ENCODE measurements around the gene DGKD. TPM values are rescaled to one million over a fixed set of nuclear protein-coding genes. Genes with fewer than 3 reads are reported as not detected.

DGKD gene
- total RNA-seq, 6 experiments from 2014 or later = 6.5 to 16.6 (median 14.2) TPM

DNA sequence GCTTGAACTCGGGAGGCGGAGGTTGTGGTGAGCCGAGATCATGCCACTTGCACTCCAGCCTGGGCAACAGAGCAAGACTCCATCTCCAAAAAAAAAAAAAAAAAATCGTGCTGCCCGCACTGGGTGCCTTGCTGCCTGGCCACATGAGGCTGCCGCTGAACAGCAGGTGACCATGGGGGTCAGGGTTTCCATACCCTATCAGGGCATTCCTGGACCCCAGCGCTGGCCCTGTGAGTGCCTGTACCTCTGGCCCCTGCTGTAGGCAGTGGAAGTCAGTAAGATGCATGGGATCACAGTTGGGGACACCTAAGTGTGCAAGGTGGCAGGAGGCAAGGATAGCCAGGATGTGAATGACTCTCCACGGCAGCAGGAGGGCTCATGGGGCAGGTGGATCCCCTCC lies 27.8 kb upstream of the DGKD start:
- no peak for TF ChIP-seq POLR2A (IDR thresholded peaks at IDR 0.05)
- TF ChIP-seq, protein P1, sequence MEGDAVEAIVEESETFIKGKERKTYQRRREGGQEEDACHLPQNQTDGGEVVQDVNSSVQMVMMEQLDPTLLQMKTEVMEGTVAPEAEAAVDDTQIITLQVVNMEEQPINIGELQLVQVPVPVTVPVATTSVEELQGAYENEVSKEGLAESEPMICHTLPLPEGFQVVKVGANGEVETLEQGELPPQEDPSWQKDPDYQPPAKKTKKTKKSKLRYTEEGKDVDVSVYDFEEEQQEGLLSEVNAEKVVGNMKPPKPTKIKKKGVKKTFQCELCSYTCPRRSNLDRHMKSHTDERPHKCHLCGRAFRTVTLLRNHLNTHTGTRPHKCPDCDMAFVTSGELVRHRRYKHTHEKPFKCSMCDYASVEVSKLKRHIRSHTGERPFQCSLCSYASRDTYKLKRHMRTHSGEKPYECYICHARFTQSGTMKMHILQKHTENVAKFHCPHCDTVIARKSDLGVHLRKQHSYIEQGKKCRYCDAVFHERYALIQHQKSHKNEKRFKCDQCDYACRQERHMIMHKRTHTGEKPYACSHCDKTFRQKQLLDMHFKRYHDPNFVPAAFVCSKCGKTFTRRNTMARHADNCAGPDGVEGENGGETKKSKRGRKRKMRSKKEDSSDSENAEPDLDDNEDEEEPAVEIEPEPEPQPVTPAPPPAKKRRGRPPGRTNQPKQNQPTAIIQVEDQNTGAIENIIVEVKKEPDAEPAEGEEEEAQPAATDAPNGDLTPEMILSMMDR (IDR thresholded peaks at IDR 0.05) = no peak
- intact Hi-C loops (cut with DNase I) = no loop called here
- Histone ChIP-seq H3K9me3 (no peaks in the 10 kb centered on the region), H3K27me3 (no peaks in the 10 kb centered on the region), H3K4me3 (no peak overlapping the region), H3K4me1 (no peaks in the 10 kb centered on the region), H3K27ac (no peak overlapping the region), H3K36me3 (no peaks in the 10 kb centered on the region)
- ATAC-seq (no peak), DNase-seq (no peak)
- WGBS (ENCODE audit: insufficient coverage, low coverage, low lambda C conversion rate, missing lambda C conversion rate) = 100% methylated on average over 1 of the region's 8 CpGs

DNA sequence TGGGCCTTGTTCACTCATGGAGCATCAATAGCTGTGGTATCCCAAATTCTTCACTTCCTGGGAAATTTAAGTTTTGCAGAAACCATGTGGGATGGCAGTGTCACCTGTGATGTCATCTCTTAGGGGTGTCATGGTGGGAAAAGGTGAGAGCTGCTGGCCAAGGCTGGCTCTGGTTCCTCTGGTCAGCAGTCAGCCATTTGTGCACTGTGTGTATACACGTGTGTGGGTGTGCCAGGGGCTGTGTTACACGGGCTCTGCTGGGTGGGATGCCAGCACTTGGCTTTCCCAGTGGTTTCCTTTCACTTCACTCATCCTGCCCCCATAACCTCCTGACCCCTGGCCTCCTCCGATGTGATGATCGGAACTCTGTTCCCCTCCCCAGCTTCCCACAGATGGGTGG lies 25.4 kb upstream of the DGKD start:
- H3K27ac ChIP-seq = no peak overlapping the region
- ATAC-seq = no peak
- no peak for TF ChIP-seq POLR2A (IDR thresholded peaks at IDR 0.05)
- TF ChIP-seq, protein P1 (IDR thresholded peaks at IDR 0.05) = no peak
- no peaks in the 10 kb centered on the region for H3K36me3 ChIP-seq
- no peaks in the 10 kb centered on the region for H3K4me1 ChIP-seq
- no peak for DNase-seq
- no peak overlapping the region for H3K4me3 ChIP-seq
- WGBS (ENCODE audit: insufficient coverage, low coverage, low lambda C conversion rate, missing lambda C conversion rate) = 20% methylated on average over 1 of the region's 4 CpGs
- no peaks in the 10 kb centered on the region for H3K9me3 ChIP-seq
- H3K27me3 ChIP-seq = no peaks in the 10 kb centered on the region
- intact Hi-C loops (cut with DNase I) = no loop called here

DNA sequence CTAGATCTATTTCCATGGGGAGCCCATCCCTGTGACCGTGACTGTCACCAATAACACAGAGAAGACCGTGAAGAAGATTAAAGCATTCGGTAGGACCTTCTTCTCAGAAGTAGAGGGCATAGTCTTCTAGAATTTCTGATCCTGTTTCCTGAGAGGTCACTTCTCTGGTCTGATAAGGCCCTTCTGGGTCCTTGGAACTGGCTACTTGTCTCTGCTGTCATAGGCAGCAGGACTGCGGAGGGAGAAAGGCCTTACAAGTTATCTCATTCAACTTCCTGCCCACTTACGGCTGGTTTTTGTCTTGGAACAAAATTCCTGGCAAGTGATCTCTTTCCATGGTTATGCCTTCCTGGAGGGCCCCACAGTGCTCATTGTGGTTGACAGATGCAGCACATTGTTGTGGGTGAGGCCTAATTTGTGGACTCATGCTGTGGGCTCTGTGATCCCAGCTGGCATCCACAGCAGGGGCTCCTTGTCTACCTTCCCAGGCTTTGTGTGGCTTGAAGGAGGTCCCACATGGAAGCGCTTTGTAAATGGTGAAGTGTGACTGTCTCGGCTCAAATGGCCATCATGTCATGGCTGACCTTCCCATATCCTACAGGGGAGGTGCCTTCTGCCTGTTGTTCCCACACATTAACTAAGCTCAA lies 24.7 kb upstream of the DGKD start:
- peak; percentile 35 to 53 (median 42) for ATAC-seq
- Histone ChIP-seq H3K27me3 (no peaks in the 10 kb centered on the region), H3K9me3 (no peaks in the 10 kb centered on the region), H3K4me1 (no peaks in the 10 kb centered on the region), H3K27ac (no peak overlapping the region), H3K36me3 (no peaks in the 10 kb centered on the region), H3K4me3 (no peak overlapping the region)
- intact Hi-C loops (cut with DNase I) = no loop called here
- no peak for DNase-seq
- TF ChIP-seq, protein P1 (IDR thresholded peaks at IDR 0.05) = no peak
- TF ChIP-seq POLR2A (IDR thresholded peaks at IDR 0.05) = no peak
- WGBS (ENCODE audit: insufficient coverage, low coverage, low lambda C conversion rate, missing lambda C conversion rate) = 70% methylated on average over 5 of the region's 7 CpGs

DNA sequence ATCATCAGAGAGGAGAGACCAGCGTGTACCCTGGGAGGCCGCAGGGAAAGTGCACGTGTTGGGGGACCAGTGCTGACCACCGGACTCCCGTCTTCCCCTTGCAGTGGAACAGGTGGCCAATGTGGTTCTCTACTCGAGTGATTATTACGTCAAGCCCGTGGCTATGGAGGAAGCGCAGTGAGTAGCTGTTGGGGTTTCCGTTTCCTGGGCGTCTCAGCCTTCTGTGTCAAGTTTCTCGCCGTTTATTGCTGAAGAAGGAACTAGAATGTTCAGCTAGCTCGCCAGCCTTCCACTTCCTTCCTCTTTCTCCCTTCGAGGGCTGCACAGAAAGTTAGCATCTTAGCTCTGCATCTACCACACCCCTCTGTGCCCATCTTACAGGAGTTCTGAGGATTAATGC lies 22.8 kb upstream of the DGKD start:
- TF ChIP-seq, protein P1 (IDR thresholded peaks at IDR 0.05) = no peak
- TF ChIP-seq POLR2A (IDR thresholded peaks at IDR 0.05) = no peak
- WGBS (ENCODE audit: insufficient coverage, low coverage, low lambda C conversion rate, missing lambda C conversion rate) = 61% methylated on average over 9 of the region's 15 CpGs
- H3K4me1 ChIP-seq = no peaks in the 10 kb centered on the region
- H3K4me3 ChIP-seq = no peak overlapping the region
- no peaks in the 10 kb centered on the region for H3K9me3 ChIP-seq
- peak overlapping the region in 2 of 3 donors; percentile 43 to 65 for H3K27ac ChIP-seq
- ATAC-seq (peak; percentile 71 to 83 (median 74)), DNase-seq (peak; percentile 45 to 74 (median 66))
- H3K36me3 ChIP-seq = no peaks in the 10 kb centered on the region
- intact Hi-C loops (cut with DNase I) = no loop called here
- H3K27me3 ChIP-seq = no peaks in the 10 kb centered on the region
